Epidermal melanocyte (primary cell): ENCODE results near the gene TSFM.
"Not testable (repeated sequence)": the region's sequence is repeated elsewhere in the genome, so short reads cannot be mapped to it uniquely, and the experiment has no call there.

Experiments used
- DNase-seq: peaks from one replicate; pipeline ENCODE4 v3.0.0; 2011; ENCODE audit warnings: low spot score; ENCODE audit not compliant: insufficient read length

The TSFM gene

GRCh38 chr12:57762463-57762862 is 20.1 kb upstream of the TSFM start:
- DNase-seq = no peak

GRCh38 chr12:57763881-57764661 is 18.5 kb upstream of the TSFM start:
- no peak for DNase-seq

GRCh38 chr12:57764662-57765002 is 18.0 kb upstream of the TSFM start:
- DNase-seq = no peak

DNA sequence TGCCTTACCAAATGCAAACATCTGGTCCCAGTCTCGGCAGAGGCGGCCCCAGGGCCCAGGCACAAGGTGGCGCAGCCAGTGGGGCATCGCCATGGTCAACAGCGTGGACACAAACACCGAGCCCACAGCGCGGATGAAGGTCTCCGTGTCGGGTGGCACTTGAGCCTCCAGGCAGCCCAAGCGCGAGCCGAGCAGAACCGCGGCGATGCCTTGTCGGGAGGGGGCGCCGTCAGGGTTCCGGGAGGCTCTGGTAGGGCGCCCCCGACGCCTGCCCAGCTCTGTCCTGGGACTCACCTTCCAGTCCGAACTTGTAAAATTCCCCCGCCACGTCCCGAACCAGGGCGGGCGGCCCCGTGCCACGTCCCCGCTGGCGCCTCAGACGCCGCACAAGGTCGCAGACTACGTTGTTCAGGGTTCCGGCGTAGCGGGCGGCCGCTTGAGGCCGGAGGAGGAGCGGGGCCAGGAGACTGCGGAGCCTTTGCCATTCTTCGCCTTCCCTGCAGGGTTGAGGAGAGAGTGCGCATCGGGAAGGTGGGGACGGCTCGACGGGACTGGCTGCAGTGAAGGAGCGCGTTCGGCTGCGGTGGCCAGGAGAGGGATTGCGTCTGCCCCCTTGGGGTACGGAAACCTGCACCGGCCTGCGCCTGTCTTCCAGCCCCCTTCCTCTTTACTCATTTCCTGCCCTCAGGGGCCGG is 17.4 kb upstream of the TSFM start:
- DNase-seq = no peak

DNA sequence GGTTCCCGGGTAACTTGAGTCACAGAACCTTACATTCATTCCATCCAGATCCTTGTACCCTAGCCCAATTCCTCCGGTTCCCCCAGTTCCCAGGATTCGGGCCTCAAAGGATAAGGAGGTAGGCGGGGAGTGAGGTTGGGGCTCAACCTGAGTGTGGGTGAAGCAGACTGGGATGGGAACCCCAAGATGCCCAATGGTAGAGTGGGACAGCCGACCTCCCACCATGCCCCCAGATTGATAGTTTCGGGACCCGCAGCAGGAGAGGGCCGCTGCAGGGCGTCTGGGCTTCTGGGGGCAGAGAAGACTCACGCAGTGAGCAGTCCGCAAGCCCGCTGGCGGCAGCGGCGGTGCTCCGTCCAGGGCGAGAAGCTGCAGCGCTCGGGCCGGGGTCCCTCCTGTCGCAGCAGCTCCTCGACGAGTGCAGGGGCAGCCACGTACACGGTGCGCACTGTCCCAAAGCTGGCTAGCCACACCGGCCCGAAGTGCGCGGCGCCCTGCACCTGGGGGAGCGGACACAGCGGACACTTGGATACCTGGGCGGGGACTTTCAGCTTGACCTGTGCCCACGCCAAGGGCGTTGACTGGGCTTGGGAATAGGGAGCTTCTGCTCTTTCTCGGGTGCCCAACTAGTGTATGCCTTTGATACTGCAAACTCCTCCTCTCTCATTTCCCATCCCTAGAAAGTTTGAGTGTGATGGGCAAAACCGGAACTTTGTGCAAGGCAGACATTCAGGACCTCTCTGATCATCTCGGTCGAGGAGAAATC is 16.7 kb upstream of the TSFM start:
- DNase-seq = no peak

DNA sequence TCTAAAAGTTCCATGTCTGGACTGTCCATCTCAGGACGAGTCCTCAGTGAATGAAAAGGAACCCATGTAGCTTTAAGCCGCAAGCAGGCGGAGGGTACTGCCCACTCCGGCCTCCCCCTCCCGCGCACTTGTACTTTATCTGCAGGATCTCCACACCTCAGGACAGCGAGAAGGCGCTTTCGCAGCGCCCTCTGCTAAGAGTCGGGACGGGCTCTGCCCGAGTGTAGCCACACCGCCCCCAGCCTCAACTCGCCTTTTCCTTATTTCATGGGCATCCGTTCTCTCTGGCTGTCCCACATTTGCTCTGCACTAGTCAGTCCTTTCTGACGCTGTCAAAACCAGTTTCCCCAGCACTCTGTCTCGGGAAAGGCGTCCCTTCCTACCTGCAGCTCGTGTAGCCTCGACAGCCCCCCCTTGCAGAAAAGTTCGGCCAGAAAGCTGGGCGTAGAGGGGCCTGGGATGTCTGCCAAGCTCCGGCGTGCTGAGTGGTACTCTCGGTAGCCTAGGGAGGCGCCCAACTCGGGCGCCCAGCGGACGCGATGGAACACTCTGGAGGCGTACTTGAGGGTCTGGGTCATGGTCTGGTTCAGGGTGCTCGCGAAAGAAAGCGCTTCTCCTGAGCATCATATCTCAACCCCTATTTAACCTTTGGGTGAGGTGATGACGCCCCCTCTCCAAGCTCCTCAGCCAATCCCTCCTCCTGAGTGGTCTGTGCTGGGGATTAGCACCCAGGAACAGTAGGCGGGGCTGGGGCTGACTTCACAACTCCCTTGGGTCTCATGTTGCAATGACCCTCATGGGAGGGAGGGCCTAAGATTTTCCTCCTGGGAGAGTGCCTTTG is 15.9 kb upstream of the TSFM start, which contains the start of gene CYP27B1:
TSS of gene CYP27B1 (minus strand) at position 615 of the 841 bp plus-strand sequence. CDS start at position 578, 37 bp downstream.
- DNase-seq = no peak

- no peak for DNase-seq
Measured at GRCh38 chr12:57767305-57767698, 15.3 kb upstream of the TSFM start.

- DNase-seq = no peak
Measured at GRCh38 chr12:57767876-57768275, 14.7 kb upstream of the TSFM start.

DNA sequence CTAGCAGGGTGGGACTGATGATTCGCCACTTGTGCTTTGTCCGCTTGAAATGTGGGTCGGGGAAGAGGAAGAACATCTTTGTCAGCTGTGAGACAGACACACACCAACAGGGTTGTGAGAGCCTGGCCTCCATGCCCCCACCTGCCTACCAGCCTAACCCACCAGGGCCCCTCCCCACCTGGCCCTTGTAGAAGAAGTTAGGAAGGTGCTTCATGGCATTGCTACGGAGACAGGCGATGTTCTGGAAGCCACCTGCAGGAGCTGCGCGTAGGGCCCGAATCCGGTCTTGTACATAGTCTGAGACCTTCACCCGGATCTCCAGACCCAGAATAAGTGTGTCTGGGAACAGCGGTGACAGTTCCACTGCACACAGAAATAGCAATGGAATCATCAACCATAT is 13.0 kb upstream of the TSFM start:
- DNase-seq = no peak

DNA sequence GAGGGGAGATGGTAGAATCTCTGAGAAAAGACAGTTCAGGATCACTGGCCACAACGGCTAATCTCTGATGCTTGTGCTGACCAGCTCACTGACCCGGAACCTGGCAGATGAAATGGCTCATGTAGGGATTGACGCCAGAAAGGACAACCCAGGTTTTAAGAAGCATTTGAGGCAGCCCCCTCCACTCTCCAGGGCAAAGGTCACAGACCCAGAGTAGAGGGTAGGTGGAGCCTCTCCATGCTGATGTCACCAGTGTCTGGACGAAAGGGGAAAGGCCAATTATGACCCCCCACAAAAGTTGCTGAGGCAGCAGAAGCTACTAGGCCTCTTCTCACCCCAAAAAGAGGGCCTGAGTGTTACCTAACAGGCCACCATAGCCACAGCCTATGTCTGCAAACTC is 11.9 kb upstream of the TSFM start:
- DNase-seq = no peak

- DNase-seq = peak; percentile 93
Measured at GRCh38 chr12:57771236-57771872, 11.2 kb upstream of the TSFM start.

DNA sequence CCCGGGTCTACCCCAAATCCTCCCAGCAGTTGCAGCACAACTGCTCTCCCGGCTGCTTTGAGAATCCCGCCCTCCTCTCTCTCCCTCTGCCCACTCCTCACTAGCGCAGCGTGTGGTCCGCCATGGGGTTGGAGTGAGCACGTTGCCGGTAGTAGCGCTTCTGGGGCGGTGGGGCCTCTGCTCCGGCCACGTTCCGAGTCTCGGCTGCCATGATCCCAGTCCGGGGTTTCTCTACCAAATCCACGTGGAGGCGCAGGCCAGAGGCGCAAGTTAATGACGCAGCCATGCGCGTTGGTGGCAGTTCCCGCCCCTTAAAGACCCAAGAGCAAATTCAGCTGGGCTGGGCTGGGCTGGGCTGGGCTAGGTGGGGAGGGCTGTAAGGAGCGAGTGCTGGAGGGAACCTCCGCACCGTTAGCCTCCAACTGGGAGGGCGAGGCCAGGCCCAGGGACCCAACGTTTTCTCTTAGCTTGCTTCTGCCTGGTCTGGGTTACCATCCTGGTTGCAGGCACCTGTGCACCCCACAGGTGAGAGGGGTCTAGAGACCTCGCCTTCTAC is 10.6 kb upstream of the TSFM start, which contains the start of gene METTL1:
TSS of gene METTL1 (minus strand) at position 233 of the 556 bp plus-strand sequence. CDS start at position 211, 22 bp downstream.
- DNase-seq = peak; percentile 95

GRCh38 chr12:57772429-57773322 is 9.9 kb upstream of the TSFM start, which contains the start of gene EEF1AKMT3:
TSS of gene EEF1AKMT3 (plus strand) at chr12:57772614. CDS start at chr12:57772725, 111 bp downstream.
- no peak for DNase-seq

DNA sequence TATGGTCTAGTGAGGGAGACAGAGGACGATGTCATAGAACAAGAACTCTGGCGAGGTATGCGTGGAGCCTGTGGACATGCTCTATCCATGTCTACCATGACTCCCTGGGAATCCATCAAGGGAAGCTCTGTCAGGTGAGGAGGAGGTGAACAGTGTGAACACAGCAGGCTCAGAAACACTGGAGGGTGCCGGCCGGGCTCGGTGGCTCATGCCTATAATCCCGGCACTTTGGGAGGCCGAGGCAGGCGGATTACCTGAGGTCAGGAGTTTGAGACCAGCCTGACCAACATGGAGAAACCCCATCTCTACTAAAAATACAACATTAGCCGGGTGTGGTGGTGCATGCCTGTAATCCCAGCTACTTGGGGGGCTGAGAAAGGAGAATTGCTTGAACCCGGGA is 8.0 kb upstream of the TSFM start:
- not testable (repeated sequence) for DNase-seq

DNA sequence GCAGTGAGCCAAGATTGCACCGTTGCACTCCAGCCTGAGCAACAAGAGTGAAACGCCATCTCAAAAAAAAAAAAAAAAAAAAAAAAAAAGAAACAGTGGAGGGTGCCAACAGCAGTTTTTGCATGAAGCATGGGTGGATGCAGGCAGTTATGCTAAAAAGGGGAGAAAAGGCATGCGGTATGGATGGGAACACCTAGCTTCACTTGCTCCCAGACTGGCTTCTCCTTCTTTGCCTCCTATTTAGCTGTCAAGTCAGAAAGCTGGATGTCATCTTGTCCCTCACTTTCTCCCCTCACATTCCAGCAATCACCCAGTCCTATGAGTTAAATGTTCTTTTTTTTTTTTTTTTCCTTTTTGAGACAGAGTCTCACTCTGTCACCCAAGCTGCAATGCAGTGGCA is 7.5 kb upstream of the TSFM start:
- no peak for DNase-seq

DNA sequence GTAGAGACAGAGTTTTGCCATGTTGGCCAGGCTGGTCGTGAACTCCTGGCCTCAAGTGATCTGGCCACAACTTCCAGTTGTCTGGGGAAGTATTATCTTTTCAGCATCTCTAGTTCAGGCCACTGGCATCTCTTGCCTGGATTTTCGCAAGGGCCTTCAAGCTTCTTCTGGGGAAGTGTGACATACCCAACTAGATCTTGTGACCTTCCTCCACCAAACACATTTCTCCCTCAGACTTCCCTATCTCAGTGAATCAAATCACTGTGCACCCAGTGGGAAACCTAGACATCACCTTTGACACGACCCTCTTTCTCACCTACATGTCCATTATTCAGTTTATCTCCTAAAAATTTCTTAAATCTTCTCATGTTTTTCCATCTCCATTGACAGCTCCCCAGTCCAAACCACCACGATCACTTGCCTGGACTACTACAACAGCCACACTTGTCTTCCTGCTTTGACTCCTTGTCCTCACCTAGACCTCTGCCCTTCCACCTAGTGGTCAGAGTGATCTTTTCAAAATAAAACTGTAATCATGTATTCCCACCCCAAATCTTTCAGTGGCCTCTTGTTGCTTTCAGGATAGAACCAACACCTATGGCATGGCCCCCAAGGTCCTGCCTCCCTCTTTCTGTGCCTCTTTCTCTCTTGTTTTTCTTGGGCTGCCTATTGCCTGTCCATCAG is 6.9 kb upstream of the TSFM start:
- DNase-seq = no peak

- DNase-seq = no peak
Measured at GRCh38 chr12:57776247-57776587, 6.4 kb upstream of the TSFM start.

DNA sequence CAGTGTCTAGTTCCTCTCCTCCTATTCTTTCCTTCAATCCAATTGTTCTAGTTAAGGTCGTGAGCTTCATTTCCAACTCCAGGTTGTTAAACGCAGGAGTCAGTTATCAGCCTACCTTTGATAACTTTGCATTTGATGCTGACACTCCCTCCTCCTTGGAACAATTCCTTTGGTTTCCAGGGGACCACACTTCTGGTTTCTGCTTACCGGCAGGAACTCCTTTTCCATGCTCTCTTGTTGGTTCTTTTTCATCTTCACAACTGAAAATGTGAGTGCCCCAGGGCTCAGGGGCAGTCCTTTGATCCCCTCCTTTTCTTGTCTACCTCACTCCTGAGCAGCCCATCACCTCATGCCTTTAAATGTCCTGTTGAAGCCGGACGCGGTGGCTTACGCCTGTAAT is 5.2 kb upstream of the TSFM start:
- no peak for DNase-seq

- no peak for DNase-seq
Measured at GRCh38 chr12:57777911-57778310, 4.7 kb upstream of the TSFM start.
